ENCODE measurements around the gene DHTKD1.

DHTKD1 gene

GRCh38 chr10:12154516-12154915, 85.8 kb downstream of the DHTKD1 start:
- Histone ChIP-seq H3K9me3 (ENCODE audit: control insufficient read depth, low read length) (no peaks in the 10 kb centered on the region), H3K4me3 (ENCODE audit: low read depth, low read length) (no peak overlapping the region), H2AFZ (no peak overlapping the region), H3K4me2 (ENCODE audit: low read length) (no peak overlapping the region), H3K9ac (no peak overlapping the region), H3K27me3 (ENCODE audit: control insufficient read depth, insufficient read depth, low read length) (no peaks in the 10 kb centered on the region), H3K79me2 (no peaks in the 10 kb centered on the region), H3K36me3 (ENCODE audit: control insufficient read depth, insufficient read depth, low read length) (no peaks in the 10 kb centered on the region), H3K4me1 (no peaks in the 10 kb centered on the region), H3K27ac (no peak overlapping the region)
- no peak for TF ChIP-seq CTCF (IDR thresholded peaks at IDR 0.05)

GRCh38 chr10:12156367-12157123, 87.8 kb downstream of the DHTKD1 start:
- no peak overlapping the region for H3K4me2 ChIP-seq (ENCODE audit: low read length)
- no peak overlapping the region for H3K9ac ChIP-seq
- H3K27me3 ChIP-seq (ENCODE audit: control insufficient read depth, insufficient read depth, low read length) = no peaks in the 10 kb centered on the region
- no peaks in the 10 kb centered on the region for H3K9me3 ChIP-seq (ENCODE audit: control insufficient read depth, low read length)
- H3K36me3 ChIP-seq (ENCODE audit: control insufficient read depth, insufficient read depth, low read length) = no peaks in the 10 kb centered on the region
- H3K4me3 ChIP-seq (ENCODE audit: low read depth, low read length) = no peak overlapping the region
- H3K27ac ChIP-seq = no peak overlapping the region
- H2AFZ ChIP-seq = no peak overlapping the region
- no peaks in the 10 kb centered on the region for H3K79me2 ChIP-seq
- no peaks in the 10 kb centered on the region for H3K4me1 ChIP-seq
- TF ChIP-seq CTCF (IDR thresholded peaks at IDR 0.05) = no peak

- Histone ChIP-seq H3K4me1 (peaks cover 11% of the 10 kb centered on the region), H3K27ac (no peak overlapping the region), H3K4me2 (ENCODE audit: low read length) (no peak overlapping the region), H3K27me3 (ENCODE audit: control insufficient read depth, insufficient read depth, low read length) (no peaks in the 10 kb centered on the region), H3K36me3 (ENCODE audit: control insufficient read depth, insufficient read depth, low read length) (no peaks in the 10 kb centered on the region), H3K9ac (no peak overlapping the region), H2AFZ (no peak overlapping the region), H3K79me2 (no peaks in the 10 kb centered on the region), H3K9me3 (ENCODE audit: control insufficient read depth, low read length) (no peaks in the 10 kb centered on the region), H3K4me3 (ENCODE audit: low read depth, low read length) (no peak overlapping the region)
- no peak for TF ChIP-seq CTCF (IDR thresholded peaks at IDR 0.05)
Observed at GRCh38 chr10:12158111-12158510, 89.4 kb downstream of the DHTKD1 start.

- H3K4me2 ChIP-seq (ENCODE audit: low read length) = no peak overlapping the region
- no peak overlapping the region for H3K4me3 ChIP-seq (ENCODE audit: low read depth, low read length)
- H3K36me3 ChIP-seq (ENCODE audit: control insufficient read depth, insufficient read depth, low read length) = no peaks in the 10 kb centered on the region
- no peak for TF ChIP-seq CTCF (IDR thresholded peaks at IDR 0.05)
- no peak overlapping the region for H3K27ac ChIP-seq
- H3K27me3 ChIP-seq (ENCODE audit: control insufficient read depth, insufficient read depth, low read length) = no peaks in the 10 kb centered on the region
- H2AFZ ChIP-seq = no peak overlapping the region
- no peak overlapping the region for H3K9ac ChIP-seq
- H3K9me3 ChIP-seq (ENCODE audit: control insufficient read depth, low read length) = no peaks in the 10 kb centered on the region
- peaks cover 13% of the 10 kb centered on the region for H3K4me1 ChIP-seq
- H3K79me2 ChIP-seq = no peaks in the 10 kb centered on the region
Observed at GRCh38 chr10:12160664-12161063, 91.9 kb downstream of the DHTKD1 start.

- Histone ChIP-seq H3K36me3 (ENCODE audit: control insufficient read depth, insufficient read depth, low read length) (no peaks in the 10 kb centered on the region), H3K79me2 (no peaks in the 10 kb centered on the region), H3K9me3 (ENCODE audit: control insufficient read depth, low read length) (no peaks in the 10 kb centered on the region), H3K27ac (peak overlapping the region; percentile 41), H3K4me1 (peaks cover 20% of the 10 kb centered on the region), H3K27me3 (ENCODE audit: control insufficient read depth, insufficient read depth, low read length) (no peaks in the 10 kb centered on the region), H3K4me2 (ENCODE audit: low read length) (no peak overlapping the region), H2AFZ (no peak overlapping the region), H3K9ac (no peak overlapping the region), H3K4me3 (ENCODE audit: low read depth, low read length) (no peak overlapping the region)
- no peak for TF ChIP-seq CTCF (IDR thresholded peaks at IDR 0.05)
Observed at GRCh38 chr10:12162927-12163326, 94.2 kb downstream of the DHTKD1 start.
